Measurements from ENCODE around the gene GALK1.
"Not testable (repeated sequence)": the region's sequence is repeated elsewhere in the genome, so short reads cannot be mapped to it uniquely, and the experiment has no call there.

GALK1 gene

GRCh38 chr17:75812096-75813013 lies 47.4 kb upstream of the GALK1 start:
- no peak overlapping the region for H2AFZ ChIP-seq (ENCODE audit: low read length)
- peaks cover 7% of the 10 kb centered on the region; the same call in 1 of the 2 replicates for H3K79me2 ChIP-seq (ENCODE audit: insufficient read depth, low read length)
- peaks cover 79% of the 10 kb centered on the region; the same call in 1 of the 2 replicates for H3K36me3 ChIP-seq (ENCODE audit: insufficient read depth, low read length)
- TF ChIP-seq EZH2phosphoT487 (IDR thresholded peaks at IDR 0.05; ENCODE audit: borderline replicate concordance) = no peak
- no peak for TF ChIP-seq CTCF (conservative IDR thresholded peaks at IDR 0.05; ENCODE audit: low read length)
- H3K4me2 ChIP-seq (ENCODE audit: low read depth, low read length, poor library complexity, severe bottlenecking) = no peak overlapping the region
- no peaks in the 10 kb centered on the region for H3K9me2 ChIP-seq (replicated peaks; ENCODE audit: low read depth, low read length)
- H3K9ac ChIP-seq (ENCODE audit: low read depth, low read length, poor library complexity, severe bottlenecking) = no peak overlapping the region
- no peak overlapping the region for H3K4me3 ChIP-seq (ENCODE audit: low read length, poor library complexity, severe bottlenecking)
- H4K20me1 ChIP-seq (ENCODE audit: insufficient read depth, low read length, poor library complexity, severe bottlenecking) = peaks cover 3% of the 10 kb centered on the region
- no peaks in the 10 kb centered on the region for H3K4me1 ChIP-seq (ENCODE audit: insufficient read depth, low read length, poor library complexity, severe bottlenecking)
- no peaks in the 10 kb centered on the region for H3F3A ChIP-seq (ENCODE audit: low read depth)
- no peaks in the 10 kb centered on the region for H3K27me3 ChIP-seq (ENCODE audit: insufficient read depth, low read length, poor library complexity, severe bottlenecking)
- no peaks in the 10 kb centered on the region for H3K9me3 ChIP-seq (ENCODE audit: insufficient read depth, low read depth, low read length)

- H3F3A ChIP-seq (ENCODE audit: low read depth) = no peaks in the 10 kb centered on the region
- no peaks in the 10 kb centered on the region for H3K9me2 ChIP-seq (replicated peaks; ENCODE audit: low read depth, low read length)
- H3K79me2 ChIP-seq (ENCODE audit: insufficient read depth, low read length) = peaks cover 14% of the 10 kb centered on the region; the same call in 1 of the 2 replicates
- H3K27me3 ChIP-seq (ENCODE audit: insufficient read depth, low read length, poor library complexity, severe bottlenecking) = no peaks in the 10 kb centered on the region
- no peak for TF ChIP-seq EZH2phosphoT487 (IDR thresholded peaks at IDR 0.05; ENCODE audit: borderline replicate concordance)
- no peak for TF ChIP-seq CTCF (conservative IDR thresholded peaks at IDR 0.05; ENCODE audit: low read length)
- no peak overlapping the region for H2AFZ ChIP-seq (ENCODE audit: low read length)
- H3K4me2 ChIP-seq (ENCODE audit: low read depth, low read length, poor library complexity, severe bottlenecking) = no peak overlapping the region
- no peaks in the 10 kb centered on the region for H3K9me3 ChIP-seq (ENCODE audit: insufficient read depth, low read depth, low read length)
- no peak overlapping the region for H3K9ac ChIP-seq (ENCODE audit: low read depth, low read length, poor library complexity, severe bottlenecking)
- peaks cover 3% of the 10 kb centered on the region for H4K20me1 ChIP-seq (ENCODE audit: insufficient read depth, low read length, poor library complexity, severe bottlenecking)
- H3K4me3 ChIP-seq (ENCODE audit: low read length, poor library complexity, severe bottlenecking) = no peak overlapping the region
- peaks cover 67% of the 10 kb centered on the region; the same call in 1 of the 2 replicates for H3K36me3 ChIP-seq (ENCODE audit: insufficient read depth, low read length)
- H3K4me1 ChIP-seq (ENCODE audit: insufficient read depth, low read length, poor library complexity, severe bottlenecking) = no peaks in the 10 kb centered on the region
Observed at GRCh38 chr17:75811174-75811573, 46.2 kb upstream of the GALK1 start.

GRCh38 chr17:75810756-75811155 lies 45.8 kb upstream of the GALK1 start:
- not testable (repeated sequence) for H3K4me1 ChIP-seq (ENCODE audit: insufficient read depth, low read length, poor library complexity, severe bottlenecking); H2AFZ ChIP-seq (ENCODE audit: low read length); H3K9ac ChIP-seq (ENCODE audit: low read depth, low read length, poor library complexity, severe bottlenecking); H3K4me2 ChIP-seq (ENCODE audit: low read depth, low read length, poor library complexity, severe bottlenecking); H4K20me1 ChIP-seq (ENCODE audit: insufficient read depth, low read length, poor library complexity, severe bottlenecking); H3K9me2 ChIP-seq (replicated peaks; ENCODE audit: low read depth, low read length); H3K4me3 ChIP-seq (ENCODE audit: low read length, poor library complexity, severe bottlenecking); H3F3A ChIP-seq (ENCODE audit: low read depth); H3K9me3 ChIP-seq (ENCODE audit: insufficient read depth, low read depth, low read length); H3K27me3 ChIP-seq (ENCODE audit: insufficient read depth, low read length, poor library complexity, severe bottlenecking)
- peaks cover 18% of the 10 kb centered on the region; the same call in 1 of the 2 replicates for H3K79me2 ChIP-seq (ENCODE audit: insufficient read depth, low read length)
- peaks cover 64% of the 10 kb centered on the region; the same call in 1 of the 2 replicates for H3K36me3 ChIP-seq (ENCODE audit: insufficient read depth, low read length)

Measured in Loucy (cell line).